ENCODE data around the gene ZGLP1. TPM values are rescaled to one million over a fixed set of nuclear protein-coding genes. Genes with fewer than 3 reads are reported as not detected.

ZGLP1 gene
- total RNA-seq, 2 donors from 2014 or later: 2.3 to 4.6 TPM

- Histone ChIP-seq H3K27ac (no peak overlapping the region), H3K36me3 (replicated peaks in 1 of 2; ENCODE audit: insufficient read depth in 1 of 2, low read depth in 2 of 2) (peaks cover 0 to 33% of the 10 kb centered on the region in 2 donors)
- TF ChIP-seq CTCF (IDR thresholded peaks at IDR 0.05): no peak
- no peak for TF ChIP-seq POLR2A (IDR thresholded peaks at IDR 0.05)
These were observed 18.2 kb upstream of the ZGLP1 start for GRCh38 chr19:10327793-10328192.

GRCh38 chr19:10325732-10326131 lies 16.1 kb upstream of the ZGLP1 start:
- Histone ChIP-seq H3K4me1 (no peaks in the 10 kb centered on the region), H3K27me3 (no peaks in the 10 kb centered on the region), H3K36me3 (replicated peaks in 1 of 2; ENCODE audit: insufficient read depth in 1 of 2, low read depth in 2 of 2) (peaks cover 0 to 47% of the 10 kb centered on the region in 2 donors), H3K9me3 (no peaks in the 10 kb centered on the region), H3K27ac (no peak overlapping the region), H3K4me3 (no peak overlapping the region)
- intact Hi-C loops (cut with DNase I): no loop called here
- ATAC-seq: no peak
- TF ChIP-seq CTCF (IDR thresholded peaks at IDR 0.05) (no peak), POLR2A (IDR thresholded peaks at IDR 0.05) (no peak)
- WGBS, 2 donors: 85 to 87% methylated on average over 8 of the region's 8 CpGs
- no peak for DNase-seq

More at GRCh38 chr19:10327793-10328192, 18.2 kb upstream of the ZGLP1 start:
- Histone ChIP-seq H3K27me3 (no peaks in the 10 kb centered on the region), H3K4me1 (peaks cover 13% of the 10 kb centered on the region), H3K4me3 (no peak overlapping the region), H3K9me3 (no peaks in the 10 kb centered on the region)
- DNase-seq (no peak), ATAC-seq (no peak)
- 91 to 92% methylated on average over 5 to 7 of the region's 7 CpGs for WGBS, 2 donors
- intact Hi-C loops (cut with DNase I): no loop called here

- H3K4me3 ChIP-seq: no peak overlapping the region
- no peak for DNase-seq
- no peaks in the 10 kb centered on the region for H3K27me3 ChIP-seq
- peaks cover 0 to 25% of the 10 kb centered on the region in 2 donors for H3K36me3 ChIP-seq (replicated peaks in 1 of 2; ENCODE audit: insufficient read depth in 1 of 2, low read depth in 2 of 2)
- no peak for TF ChIP-seq CTCF (IDR thresholded peaks at IDR 0.05)
- no peak for TF ChIP-seq POLR2A (IDR thresholded peaks at IDR 0.05)
- no peak overlapping the region for H3K27ac ChIP-seq
- intact Hi-C loops (cut with DNase I): no loop called here
- no peak for ATAC-seq
- H3K9me3 ChIP-seq: no peaks in the 10 kb centered on the region
- 92 to 94% methylated on average over 15 to 16 of the region's 19 CpGs for WGBS, 2 donors
- H3K4me1 ChIP-seq: no peaks in the 10 kb centered on the region
These were observed 12.5 kb upstream of the ZGLP1 start for GRCh38 chr19:10321874-10322835.

- intact Hi-C loops (cut with DNase I): no loop called here
- ATAC-seq: no peak
- no peak for DNase-seq
- TF ChIP-seq POLR2A (IDR thresholded peaks at IDR 0.05): no peak
- TF ChIP-seq CTCF (IDR thresholded peaks at IDR 0.05): no peak
- Histone ChIP-seq H3K4me1 (peaks cover 2% of the 10 kb centered on the region), H3K9me3 (no peaks in the 10 kb centered on the region), H3K4me3 (no peak overlapping the region), H3K27me3 (no peaks in the 10 kb centered on the region), H3K36me3 (replicated peaks in 1 of 2; ENCODE audit: insufficient read depth in 1 of 2, low read depth in 2 of 2) (peaks cover 0 to 22% of the 10 kb centered on the region in 2 donors), H3K27ac (no peak overlapping the region)
- WGBS, 2 donors: 40 to 89% methylated on average over 1 to 8 of the region's 11 CpGs
These were observed 11.8 kb upstream of the ZGLP1 start for GRCh38 chr19:10321417-10321797.
